ENCODE data around the gene RHOD. TPM values are rescaled to one million over a fixed set of nuclear protein-coding genes. Genes with fewer than 3 reads are reported as not detected.

RHOD gene
- total RNA-seq, 1 donor from 2014 or later: 29.8 TPM

DNA sequence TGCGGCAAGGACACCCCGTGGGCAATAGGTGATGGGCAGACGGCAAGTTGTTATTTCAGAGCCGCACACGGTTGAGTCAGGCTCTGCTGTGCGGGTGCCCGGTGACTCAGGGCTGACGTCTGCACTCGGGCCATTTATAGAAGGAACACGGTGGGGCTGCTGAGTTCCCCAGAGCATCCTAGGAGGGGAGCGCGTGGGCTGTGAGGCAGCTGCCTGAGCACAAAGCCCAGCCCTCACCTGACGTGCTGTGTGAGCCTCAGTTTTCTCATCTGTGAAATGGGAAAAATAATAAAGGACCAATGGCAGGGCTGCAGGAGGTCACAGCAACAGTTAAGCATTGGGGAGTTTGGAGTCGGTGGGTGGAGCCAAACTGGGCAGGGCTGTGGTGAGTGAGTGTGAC is 11.3 kb upstream of the RHOD start:
- Histone ChIP-seq H3K27ac (ENCODE audit: low read depth, low read length) (no peak overlapping the region), H3K36me3 (ENCODE audit: insufficient read depth, low read length) (no peaks in the 10 kb centered on the region), H3K9me3 (ENCODE audit: insufficient read depth, low read depth, low read length) (no peaks in the 10 kb centered on the region), H3K4me2 (ENCODE audit: low read length) (no peak overlapping the region), H2AFZ (ENCODE audit: low read depth, low read length) (no peak overlapping the region), H4K20me1 (ENCODE audit: insufficient read depth, low read length) (no peaks in the 10 kb centered on the region), H3K4me1 (ENCODE audit: insufficient read depth, low read length) (peaks cover 22% of the 10 kb centered on the region), H3K79me2 (ENCODE audit: insufficient read depth, low read length) (no peaks in the 10 kb centered on the region), H3K4me3 (ENCODE audit: insufficient read depth, low read depth, low read length) (no peak overlapping the region), H3K27me3 (ENCODE audit: insufficient read depth, low read length) (no peaks in the 10 kb centered on the region), H3K9ac (ENCODE audit: low read length) (no peak overlapping the region)
- Mint-ChIP-seq H3K4me1 (ENCODE audit: low read depth, unreplicated experiment) (peaks cover 8% of the 10 kb centered on the region), H3K4me3 (ENCODE audit: unreplicated experiment) (no peak overlapping the region), H3K36me3 (ENCODE audit: low read depth, unreplicated experiment) (peaks cover 2% of the 10 kb centered on the region), H3K9me3 (ENCODE audit: unreplicated experiment) (no peaks in the 10 kb centered on the region), H3K27ac (ENCODE audit: unreplicated experiment) (no peak overlapping the region), H3K27me3 (ENCODE audit: low read depth, unreplicated experiment) (peaks cover 17% of the 10 kb centered on the region)
- DNase-seq (ENCODE audit: low read depth) (peak; percentile 92), FAIRE-seq (no peak)
- TF ChIP-seq EZH2 (IDR thresholded peaks at IDR 0.05; ENCODE audit: insufficient read depth, low read length) (no peak), CTCF (IDR thresholded peaks at IDR 0.05; ENCODE audit: insufficient read depth, low read depth, low read length) (peak; percentile 17)

DNA sequence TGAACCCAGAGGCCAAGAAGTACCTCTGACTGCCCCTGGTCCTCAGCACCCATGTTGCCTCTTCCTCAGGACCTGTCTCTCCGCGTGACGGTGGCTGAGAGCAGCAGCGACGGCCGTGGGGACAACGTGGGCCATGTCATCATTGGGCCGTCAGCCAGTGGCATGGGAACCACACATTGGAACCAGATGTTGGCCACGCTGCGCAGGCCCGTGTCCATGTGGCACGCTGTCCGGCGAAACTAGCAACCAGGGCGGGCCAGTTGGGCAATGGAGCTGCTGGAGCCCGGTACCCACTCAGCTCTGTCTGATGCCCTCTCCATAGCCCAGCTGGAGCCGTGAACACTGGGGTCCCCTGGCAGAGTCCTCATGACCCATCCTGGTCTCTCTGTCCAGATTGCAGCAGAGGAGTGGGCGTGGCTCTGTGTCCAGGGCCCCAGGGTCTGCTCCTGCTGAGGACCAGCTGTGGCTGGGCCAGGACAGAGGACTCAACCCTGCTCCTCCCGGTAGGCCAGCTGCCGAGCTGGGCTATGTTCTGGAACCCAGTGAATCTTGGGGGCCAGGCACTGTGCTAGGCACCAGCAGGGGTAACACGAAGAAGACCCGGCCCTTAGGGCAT is 8.0 kb upstream of the RHOD start:
- DNase-seq (ENCODE audit: low read depth): no peak
- peaks cover 20% of the 10 kb centered on the region for H3K27me3 Mint-ChIP-seq (ENCODE audit: low read depth, unreplicated experiment)
- Histone ChIP-seq H4K20me1 (ENCODE audit: insufficient read depth, low read length) (no peaks in the 10 kb centered on the region), H3K4me3 (ENCODE audit: insufficient read depth, low read depth, low read length) (no peak overlapping the region), H3K27me3 (ENCODE audit: insufficient read depth, low read length) (no peaks in the 10 kb centered on the region), H2AFZ (ENCODE audit: low read depth, low read length) (no peak overlapping the region), H3K27ac (ENCODE audit: low read depth, low read length) (no peak overlapping the region), H3K36me3 (ENCODE audit: insufficient read depth, low read length) (no peaks in the 10 kb centered on the region), H3K9ac (ENCODE audit: low read length) (no peak overlapping the region), H3K4me1 (ENCODE audit: insufficient read depth, low read length) (peaks cover 20% of the 10 kb centered on the region), H3K9me3 (ENCODE audit: insufficient read depth, low read depth, low read length) (no peaks in the 10 kb centered on the region), H3K79me2 (ENCODE audit: insufficient read depth, low read length) (no peaks in the 10 kb centered on the region), H3K4me2 (ENCODE audit: low read length) (no peak overlapping the region)
- peaks cover 8% of the 10 kb centered on the region for H3K4me1 Mint-ChIP-seq (ENCODE audit: low read depth, unreplicated experiment)
- no peak for FAIRE-seq
- H3K4me3 Mint-ChIP-seq (ENCODE audit: unreplicated experiment): no peak overlapping the region
- H3K27ac Mint-ChIP-seq (ENCODE audit: unreplicated experiment): peak overlapping the region; percentile 72
- H3K9me3 Mint-ChIP-seq (ENCODE audit: unreplicated experiment): no peaks in the 10 kb centered on the region
- no peak for TF ChIP-seq CTCF (IDR thresholded peaks at IDR 0.05; ENCODE audit: insufficient read depth, low read depth, low read length)
- TF ChIP-seq EZH2 (IDR thresholded peaks at IDR 0.05; ENCODE audit: insufficient read depth, low read length): no peak
- H3K36me3 Mint-ChIP-seq (ENCODE audit: low read depth, unreplicated experiment): no peaks in the 10 kb centered on the region

- FAIRE-seq (no peak), DNase-seq (ENCODE audit: low read depth) (no peak)
- no peaks in the 10 kb centered on the region for H3K9me3 ChIP-seq (ENCODE audit: insufficient read depth, low read depth, low read length)
- H3K9ac ChIP-seq (ENCODE audit: low read length): no peak overlapping the region
- Mint-ChIP-seq H3K4me3 (ENCODE audit: unreplicated experiment) (no peak overlapping the region), H3K27ac (ENCODE audit: unreplicated experiment) (no peak overlapping the region), H3K27me3 (ENCODE audit: low read depth, unreplicated experiment) (peaks cover 20% of the 10 kb centered on the region), H3K9me3 (ENCODE audit: unreplicated experiment) (no peaks in the 10 kb centered on the region), H3K4me1 (ENCODE audit: low read depth, unreplicated experiment) (peaks cover 9% of the 10 kb centered on the region), H3K36me3 (ENCODE audit: low read depth, unreplicated experiment) (no peaks in the 10 kb centered on the region)
- H2AFZ ChIP-seq (ENCODE audit: low read depth, low read length): no peak overlapping the region
- no peak overlapping the region for H3K27ac ChIP-seq (ENCODE audit: low read depth, low read length)
- no peak overlapping the region for H3K4me2 ChIP-seq (ENCODE audit: low read length)
- H3K36me3 ChIP-seq (ENCODE audit: insufficient read depth, low read length): no peaks in the 10 kb centered on the region
- H4K20me1 ChIP-seq (ENCODE audit: insufficient read depth, low read length): no peaks in the 10 kb centered on the region
- H3K4me3 ChIP-seq (ENCODE audit: insufficient read depth, low read depth, low read length): no peak overlapping the region
- H3K4me1 ChIP-seq (ENCODE audit: insufficient read depth, low read length): peaks cover 20% of the 10 kb centered on the region
- TF ChIP-seq EZH2 (IDR thresholded peaks at IDR 0.05; ENCODE audit: insufficient read depth, low read length) (no peak), CTCF (IDR thresholded peaks at IDR 0.05; ENCODE audit: insufficient read depth, low read depth, low read length) (no peak)
- no peaks in the 10 kb centered on the region for H3K79me2 ChIP-seq (ENCODE audit: insufficient read depth, low read length)
- H3K27me3 ChIP-seq (ENCODE audit: insufficient read depth, low read length): no peaks in the 10 kb centered on the region
Observed at GRCh38 chr11:67050139-67050538, 6.5 kb upstream of the RHOD start.

Measured in astrocyte (in vitro differentiated cells and primary cell).